ENCODE data around the gene GALNT10. TPM values are rescaled to one million over a fixed set of nuclear protein-coding genes. Genes with fewer than 3 reads are reported as not detected.

The GALNT10 gene
- total and polyA plus RNA-seq, 2 experiments from 2014 or later = 43.0 to 45.9 TPM

DNA sequence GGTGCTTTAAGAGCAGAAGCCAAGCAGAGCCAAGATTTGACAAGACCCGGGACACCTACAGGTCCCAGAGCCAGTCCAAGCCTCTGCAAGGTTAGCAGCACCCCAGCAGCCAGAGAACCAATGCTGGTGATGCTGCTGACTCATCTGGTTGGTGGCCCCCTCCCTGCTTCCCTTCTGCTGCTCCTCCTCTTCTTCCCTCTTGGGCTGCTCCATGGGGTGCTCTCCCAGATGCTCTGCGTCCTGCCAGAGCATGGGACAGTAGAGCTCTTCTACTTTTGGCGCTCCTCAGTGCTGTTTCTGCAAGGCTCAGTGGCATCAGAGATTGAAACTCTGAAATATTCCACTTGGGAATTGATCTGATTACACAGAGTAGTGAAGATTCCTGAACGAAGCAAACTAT is 179.1 kb downstream of the GALNT10 start:
- TF ChIP-seq, protein P1, sequence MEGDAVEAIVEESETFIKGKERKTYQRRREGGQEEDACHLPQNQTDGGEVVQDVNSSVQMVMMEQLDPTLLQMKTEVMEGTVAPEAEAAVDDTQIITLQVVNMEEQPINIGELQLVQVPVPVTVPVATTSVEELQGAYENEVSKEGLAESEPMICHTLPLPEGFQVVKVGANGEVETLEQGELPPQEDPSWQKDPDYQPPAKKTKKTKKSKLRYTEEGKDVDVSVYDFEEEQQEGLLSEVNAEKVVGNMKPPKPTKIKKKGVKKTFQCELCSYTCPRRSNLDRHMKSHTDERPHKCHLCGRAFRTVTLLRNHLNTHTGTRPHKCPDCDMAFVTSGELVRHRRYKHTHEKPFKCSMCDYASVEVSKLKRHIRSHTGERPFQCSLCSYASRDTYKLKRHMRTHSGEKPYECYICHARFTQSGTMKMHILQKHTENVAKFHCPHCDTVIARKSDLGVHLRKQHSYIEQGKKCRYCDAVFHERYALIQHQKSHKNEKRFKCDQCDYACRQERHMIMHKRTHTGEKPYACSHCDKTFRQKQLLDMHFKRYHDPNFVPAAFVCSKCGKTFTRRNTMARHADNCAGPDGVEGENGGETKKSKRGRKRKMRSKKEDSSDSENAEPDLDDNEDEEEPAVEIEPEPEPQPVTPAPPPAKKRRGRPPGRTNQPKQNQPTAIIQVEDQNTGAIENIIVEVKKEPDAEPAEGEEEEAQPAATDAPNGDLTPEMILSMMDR (IDR thresholded peaks at IDR 0.05; ENCODE audit: poor library complexity) = no peak
- no peak for TF ChIP-seq EZH2phosphoT487 (IDR thresholded peaks at IDR 0.05; ENCODE audit: low read depth, severe bottlenecking, unreplicated experiment)
- H3K36me3 ChIP-seq (replicated peaks; ENCODE audit: insufficient read depth, low read depth) = no peaks in the 10 kb centered on the region
- H3K4me3 ChIP-seq = no peak overlapping the region
- no peaks in the 10 kb centered on the region for H3K9me3 ChIP-seq (ENCODE audit: low read depth)
- H3K27ac ChIP-seq = peak overlapping the region; percentile 71
- peaks cover 13% of the 10 kb centered on the region for H3K4me1 ChIP-seq (ENCODE audit: insufficient read depth)
- H3K9me2 ChIP-seq (replicated peaks; ENCODE audit: insufficient read depth) = no peaks in the 10 kb centered on the region
- WGBS (ENCODE audit: low lambda C conversion rate, missing lambda C conversion rate) = 83% methylated on average over 4 of the region's 4 CpGs
- no peak for DNase-seq (ENCODE audit: low spot score)
- no peak overlapping the region for H2AFZ ChIP-seq
- no peaks in the 10 kb centered on the region for H3K79me2 ChIP-seq
- H3K27me3 ChIP-seq = no peaks in the 10 kb centered on the region
- H4K20me1 ChIP-seq (ENCODE audit: insufficient read depth, poor library complexity, severe bottlenecking) = no peaks in the 10 kb centered on the region
- H3K4me2 ChIP-seq = no peak overlapping the region

- H3K79me2 ChIP-seq = no peaks in the 10 kb centered on the region
- peak overlapping the region; percentile 71 for H3K27ac ChIP-seq
- DNase-seq (ENCODE audit: low spot score) = no peak
- no peak overlapping the region for H2AFZ ChIP-seq
- H3K9me3 ChIP-seq (ENCODE audit: low read depth) = no peaks in the 10 kb centered on the region
- 73% methylated on average over 3 of the region's 3 CpGs for WGBS (ENCODE audit: low lambda C conversion rate, missing lambda C conversion rate)
- H4K20me1 ChIP-seq (ENCODE audit: insufficient read depth, poor library complexity, severe bottlenecking) = no peaks in the 10 kb centered on the region
- no peak overlapping the region for H3K4me2 ChIP-seq
- no peak overlapping the region for H3K4me3 ChIP-seq
- TF ChIP-seq, protein P1 (IDR thresholded peaks at IDR 0.05; ENCODE audit: poor library complexity) = no peak
- TF ChIP-seq EZH2phosphoT487 (IDR thresholded peaks at IDR 0.05; ENCODE audit: low read depth, severe bottlenecking, unreplicated experiment) (no peak), EZH2 (IDR thresholded peaks at IDR 0.05; ENCODE audit: borderline replicate concordance) (no peak)
- H3K27me3 ChIP-seq = no peaks in the 10 kb centered on the region
- no peaks in the 10 kb centered on the region for H3K36me3 ChIP-seq (replicated peaks; ENCODE audit: insufficient read depth, low read depth)
- H3K4me1 ChIP-seq (ENCODE audit: insufficient read depth) = peaks cover 13% of the 10 kb centered on the region
- H3K9me2 ChIP-seq (replicated peaks; ENCODE audit: insufficient read depth) = no peaks in the 10 kb centered on the region
Observed at GRCh38 chr5:154370119-154370518, 179.6 kb downstream of the GALNT10 start.

GRCh38 chr5:154370813-154371212 is 180.3 kb downstream of the GALNT10 start:
- Histone ChIP-seq H3K79me2 (no peaks in the 10 kb centered on the region), H3K4me1 (ENCODE audit: insufficient read depth) (peaks cover 13% of the 10 kb centered on the region), H3K9me3 (ENCODE audit: low read depth) (no peaks in the 10 kb centered on the region), H4K20me1 (ENCODE audit: insufficient read depth, poor library complexity, severe bottlenecking) (no peaks in the 10 kb centered on the region), H3K9me2 (replicated peaks; ENCODE audit: insufficient read depth) (no peaks in the 10 kb centered on the region), H3K4me2 (no peak overlapping the region), H3K27ac (peak overlapping the region; percentile 9), H2AFZ (no peak overlapping the region), H3K36me3 (replicated peaks; ENCODE audit: insufficient read depth, low read depth) (no peaks in the 10 kb centered on the region), H3K27me3 (no peaks in the 10 kb centered on the region), H3K4me3 (no peak overlapping the region)
- TF ChIP-seq EZH2 (IDR thresholded peaks at IDR 0.05; ENCODE audit: borderline replicate concordance) (no peak), EZH2phosphoT487 (IDR thresholded peaks at IDR 0.05; ENCODE audit: low read depth, severe bottlenecking, unreplicated experiment) (no peak)
- TF ChIP-seq, protein P1 (IDR thresholded peaks at IDR 0.05; ENCODE audit: poor library complexity) = no peak
- no peak for DNase-seq (ENCODE audit: low spot score)
- 90% methylated on average over 3 of the region's 3 CpGs for WGBS (ENCODE audit: low lambda C conversion rate, missing lambda C conversion rate)

- Histone ChIP-seq H4K20me1 (ENCODE audit: insufficient read depth, poor library complexity, severe bottlenecking) (no peaks in the 10 kb centered on the region), H3K27ac (peak overlapping the region; percentile 9), H3K79me2 (no peaks in the 10 kb centered on the region), H3K4me2 (no peak overlapping the region), H3K4me1 (ENCODE audit: insufficient read depth) (peaks cover 13% of the 10 kb centered on the region), H3K9me2 (replicated peaks; ENCODE audit: insufficient read depth) (no peaks in the 10 kb centered on the region), H2AFZ (no peak overlapping the region), H3K36me3 (replicated peaks; ENCODE audit: insufficient read depth, low read depth) (no peaks in the 10 kb centered on the region), H3K4me3 (no peak overlapping the region), H3K9me3 (ENCODE audit: low read depth) (no peaks in the 10 kb centered on the region), H3K27me3 (no peaks in the 10 kb centered on the region)
- DNase-seq (ENCODE audit: low spot score) = peak; percentile 46
- TF ChIP-seq EZH2phosphoT487 (IDR thresholded peaks at IDR 0.05; ENCODE audit: low read depth, severe bottlenecking, unreplicated experiment) (no peak), EZH2 (IDR thresholded peaks at IDR 0.05; ENCODE audit: borderline replicate concordance) (no peak)
- TF ChIP-seq, protein P1 (IDR thresholded peaks at IDR 0.05; ENCODE audit: poor library complexity) = no peak
- 61% methylated on average over 3 of the region's 3 CpGs for WGBS (ENCODE audit: low lambda C conversion rate, missing lambda C conversion rate)
Observed at GRCh38 chr5:154371687-154372086, 181.2 kb downstream of the GALNT10 start.
